ENCODE data around the gene C2CD4D. TPM values are rescaled to one million over a fixed set of nuclear protein-coding genes. Genes with fewer than 3 reads are reported as not detected.

The C2CD4D gene
- total RNA-seq: not detected in 2 replicates

GRCh38 chr1:151839457-151840403 is at the start of gene C2CD4D:
TSS of gene C2CD4D (minus strand) at chr1:151839820. CDS start at chr1:151838989, 831 bp downstream.

DNA sequence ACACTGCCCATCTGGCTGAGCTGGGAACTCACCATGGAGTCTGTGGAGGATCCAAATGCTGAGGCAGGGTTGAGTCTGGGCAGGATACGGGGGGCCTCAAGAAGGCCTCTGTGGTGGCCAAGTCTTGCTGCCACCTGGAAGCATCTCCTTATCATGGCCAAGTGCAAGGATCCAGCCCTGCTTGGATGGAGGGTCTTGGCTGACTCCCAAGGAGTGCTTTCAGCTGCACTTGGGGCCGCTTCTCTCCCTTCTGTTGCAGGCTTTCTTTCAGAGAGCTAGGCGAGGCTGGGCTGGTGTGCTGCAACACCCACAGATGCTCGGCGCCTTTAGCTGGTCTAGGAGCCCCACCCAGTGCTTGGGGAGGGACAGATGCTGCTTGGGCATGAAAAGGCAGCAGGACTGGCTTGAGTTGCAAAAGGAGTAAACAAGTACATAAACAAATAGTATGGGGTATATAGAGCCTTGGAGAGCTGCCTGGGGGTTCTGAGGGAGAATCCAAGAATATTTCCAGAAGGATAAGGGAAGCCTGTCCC is 13.9 kb upstream of the C2CD4D start, which contains the start of gene THEM5:
Gene THEM5 (minus strand): TSS at position 302 of the 533 bp plus-strand sequence. CDS start 147 bp downstream, at position 155.

GRCh38 chr1:151831605-151832004 is 8.0 kb downstream of the C2CD4D start, which contains the start of gene RORC:
TSS of gene RORC (minus strand) at chr1:151831802. CDS start at chr1:151831764, 38 bp downstream.

GRCh38 chr1:151805066-151805820 is 34.4 kb downstream of the C2CD4D start, which contains the start of gene LINGO4:
TSS of gene LINGO4 (minus strand) at chr1:151805419. CDS start at chr1:151802704, 2,715 bp downstream.

GRCh38 chr1:151790071-151790939 is 49.3 kb downstream of the C2CD4D start, which contains the start of gene TDRKH:
TSS of gene TDRKH (minus strand) at chr1:151790500. CDS start at chr1:151783022, 7,478 bp downstream.

Other genes starting within 250 kb of the C2CD4D start
- gene SNX27, start 227.8 kb downstream of the C2CD4D start, total RNA-seq: 16.2 and 22.2 TPM in 2 replicates
- gene CELF3, start 123.0 kb downstream of the C2CD4D start, total RNA-seq: not detected in 2 replicates
- gene RIIAD1, start 118.3 kb downstream of the C2CD4D start, total RNA-seq: not detected in 2 replicates
- 117 and 147 TPM in 2 replicates for gene MRPL9, start 76.3 kb downstream of the C2CD4D start, total RNA-seq
- 4.5 and 4.9 TPM in 2 replicates for gene TDRKH, start 49.3 kb downstream of the C2CD4D start, total RNA-seq
- gene LINGO4, start 34.4 kb downstream of the C2CD4D start, total RNA-seq: not detected in 2 replicates
- gene RORC, start 8.0 kb downstream of the C2CD4D start, total RNA-seq: not detected in 2 replicates
- not detected in 2 replicates for gene THEM5, start 13.9 kb upstream of the C2CD4D start, total RNA-seq
- gene THEM4, start 69.7 kb upstream of the C2CD4D start, total RNA-seq: 7.5 and 10.9 TPM in 2 replicates
- gene S100A10, start 154.0 kb upstream of the C2CD4D start, total RNA-seq: 149 and 210 TPM in 2 replicates
- 22.0 and 31.9 TPM in 2 replicates for gene S100A11, start 197.2 kb upstream of the C2CD4D start, total RNA-seq
- gene TCHHL1, start 249.2 kb upstream of the C2CD4D start, total RNA-seq: not detected in 2 replicates

Measured in endothelial cell of coronary artery (primary cell).